22Rv1 (cell line): Measurements from ENCODE around the gene SPATA16.
"Not testable (repeated sequence)": the region's sequence is repeated elsewhere in the genome, so short reads cannot be mapped to it uniquely, and the experiment has no call there.

ENCODE experiments used
- H3K27ac ChIP-seq: fragments of 450-650 bp; 2 replicates; pipeline ENCODE4 v1.5.1; 2017
- ZFX ChIP-seq: fragments of 450-650 bp; IDR thresholded peaks from 2 replicates; pipeline ENCODE4 v1.6.1; 2017; ENCODE audit warnings: antibody characterized with exemption, borderline replicate concordance
- TF ChIP-seq, protein P1 (sequence below): fragments of 450-650 bp; IDR thresholded peaks from 2 replicates; pipeline ENCODE4 v1.5.1; 2017; ENCODE audit warnings: mild to moderate bottlenecking

The SPATA16 gene

DNA sequence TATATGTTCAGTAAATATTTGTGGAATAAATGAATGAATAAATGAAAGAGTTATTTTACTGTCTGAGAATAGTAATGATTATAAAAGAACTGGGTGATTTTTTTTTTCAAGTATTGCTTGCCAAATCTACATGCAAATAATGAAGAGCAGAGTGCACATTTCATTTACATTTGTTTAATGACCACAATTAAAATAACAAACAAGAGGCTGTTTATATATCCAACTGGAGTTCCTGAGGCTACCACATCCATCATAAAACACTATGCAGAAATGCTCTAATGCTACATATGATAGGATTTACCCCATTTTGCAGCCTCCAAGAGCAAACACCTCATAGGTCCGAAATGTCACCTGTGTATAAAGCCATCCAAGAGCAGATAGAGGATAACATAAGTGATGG lies 266.0 kb downstream of the SPATA16 start:
- no peak overlapping the region for H3K27ac ChIP-seq
- TF ChIP-seq, protein P1, sequence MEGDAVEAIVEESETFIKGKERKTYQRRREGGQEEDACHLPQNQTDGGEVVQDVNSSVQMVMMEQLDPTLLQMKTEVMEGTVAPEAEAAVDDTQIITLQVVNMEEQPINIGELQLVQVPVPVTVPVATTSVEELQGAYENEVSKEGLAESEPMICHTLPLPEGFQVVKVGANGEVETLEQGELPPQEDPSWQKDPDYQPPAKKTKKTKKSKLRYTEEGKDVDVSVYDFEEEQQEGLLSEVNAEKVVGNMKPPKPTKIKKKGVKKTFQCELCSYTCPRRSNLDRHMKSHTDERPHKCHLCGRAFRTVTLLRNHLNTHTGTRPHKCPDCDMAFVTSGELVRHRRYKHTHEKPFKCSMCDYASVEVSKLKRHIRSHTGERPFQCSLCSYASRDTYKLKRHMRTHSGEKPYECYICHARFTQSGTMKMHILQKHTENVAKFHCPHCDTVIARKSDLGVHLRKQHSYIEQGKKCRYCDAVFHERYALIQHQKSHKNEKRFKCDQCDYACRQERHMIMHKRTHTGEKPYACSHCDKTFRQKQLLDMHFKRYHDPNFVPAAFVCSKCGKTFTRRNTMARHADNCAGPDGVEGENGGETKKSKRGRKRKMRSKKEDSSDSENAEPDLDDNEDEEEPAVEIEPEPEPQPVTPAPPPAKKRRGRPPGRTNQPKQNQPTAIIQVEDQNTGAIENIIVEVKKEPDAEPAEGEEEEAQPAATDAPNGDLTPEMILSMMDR, result no peak
- TF ChIP-seq ZFX, result no peak

DNA sequence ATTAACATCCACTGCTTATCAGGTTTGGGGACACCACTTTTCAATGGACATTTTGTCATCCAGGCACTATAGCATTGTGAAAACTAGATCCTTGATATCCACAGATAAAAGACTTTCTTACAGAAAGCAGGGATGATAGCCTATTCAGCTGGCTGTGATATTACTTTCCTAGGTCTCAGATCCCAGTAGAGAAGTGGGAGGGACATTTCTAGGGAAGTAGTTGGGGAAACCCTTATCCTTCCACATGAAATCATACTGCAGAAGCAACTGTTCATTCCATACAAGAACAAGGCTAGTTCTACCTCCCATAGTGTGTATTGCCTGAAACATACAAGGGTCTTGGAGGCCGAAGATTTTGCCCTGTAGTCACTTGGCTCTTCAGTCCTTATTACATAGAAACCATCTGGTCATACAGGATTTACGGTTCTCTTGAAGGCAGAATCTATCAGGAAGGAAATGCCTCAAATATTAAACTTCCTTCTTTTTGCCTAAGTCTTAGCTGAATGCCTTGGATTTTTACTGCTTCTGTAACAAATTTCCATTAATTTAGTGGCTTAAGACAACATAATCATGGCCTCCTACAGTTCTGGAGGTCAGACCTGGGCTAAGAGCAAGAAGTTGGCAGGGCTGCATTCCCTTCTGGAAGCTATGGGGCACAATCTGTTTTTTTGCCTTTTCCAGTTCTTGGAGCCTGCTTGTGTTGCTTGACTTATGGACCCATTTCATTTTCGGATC lies 271.1 kb downstream of the SPATA16 start:
- H3K27ac ChIP-seq, result no peak overlapping the region
- TF ChIP-seq ZFX, result no peak
- TF ChIP-seq, protein P1, result no peak

DNA sequence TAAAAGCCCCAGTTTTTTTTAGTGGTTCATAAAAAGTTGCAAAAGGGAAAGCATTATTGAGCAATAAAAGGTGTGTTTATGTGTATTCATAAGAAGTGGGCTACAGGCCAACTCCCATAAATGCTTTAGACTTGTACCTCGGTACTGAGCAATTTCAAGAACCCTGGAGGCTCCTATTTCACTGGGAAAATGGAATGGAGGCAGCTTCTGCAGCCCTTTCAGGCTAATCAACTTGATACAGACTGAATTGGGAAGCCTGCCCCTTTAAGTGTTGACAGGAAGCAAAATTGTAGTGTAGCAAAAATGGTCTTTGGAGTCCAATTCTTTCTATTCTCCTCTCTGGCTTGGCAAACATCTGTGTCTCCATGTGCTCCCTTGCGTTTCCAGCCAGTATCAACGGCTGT lies 271.7 kb downstream of the SPATA16 start:
- no peak for TF ChIP-seq ZFX
- TF ChIP-seq, protein P1, result no peak
- H3K27ac ChIP-seq, result no peak overlapping the region

DNA sequence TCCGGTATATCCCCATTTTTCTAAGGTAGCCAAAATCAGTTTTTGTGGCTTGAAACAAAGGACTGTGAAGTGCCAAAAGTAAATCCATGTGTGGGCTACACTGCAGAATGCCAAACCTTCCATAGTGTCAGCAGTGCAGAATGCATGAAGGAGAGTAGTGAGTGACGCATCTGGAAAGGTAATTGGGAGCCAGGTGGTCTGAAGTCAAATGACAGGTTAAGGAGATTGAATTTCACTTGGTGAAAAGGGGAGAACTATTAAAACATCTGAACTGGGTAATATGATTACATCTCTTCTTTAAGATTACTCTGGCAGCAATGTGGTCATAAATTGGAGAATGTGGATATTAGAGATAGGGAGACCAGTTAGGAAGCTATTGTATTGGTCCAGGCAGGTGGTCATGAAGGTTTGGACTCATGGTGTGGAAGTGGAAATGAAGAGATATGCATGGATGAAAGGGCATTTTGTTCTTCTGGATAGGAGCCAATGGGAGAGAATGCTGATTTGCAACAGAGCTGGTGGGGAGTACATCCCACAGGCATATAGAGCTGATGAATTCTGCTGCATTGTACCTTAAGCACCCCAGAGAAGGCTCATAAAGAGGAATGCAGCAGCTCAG lies 272.3 kb downstream of the SPATA16 start:
- TF ChIP-seq ZFX, result no peak
- TF ChIP-seq, protein P1, result no peak
- H3K27ac ChIP-seq, result no peak overlapping the region

DNA sequence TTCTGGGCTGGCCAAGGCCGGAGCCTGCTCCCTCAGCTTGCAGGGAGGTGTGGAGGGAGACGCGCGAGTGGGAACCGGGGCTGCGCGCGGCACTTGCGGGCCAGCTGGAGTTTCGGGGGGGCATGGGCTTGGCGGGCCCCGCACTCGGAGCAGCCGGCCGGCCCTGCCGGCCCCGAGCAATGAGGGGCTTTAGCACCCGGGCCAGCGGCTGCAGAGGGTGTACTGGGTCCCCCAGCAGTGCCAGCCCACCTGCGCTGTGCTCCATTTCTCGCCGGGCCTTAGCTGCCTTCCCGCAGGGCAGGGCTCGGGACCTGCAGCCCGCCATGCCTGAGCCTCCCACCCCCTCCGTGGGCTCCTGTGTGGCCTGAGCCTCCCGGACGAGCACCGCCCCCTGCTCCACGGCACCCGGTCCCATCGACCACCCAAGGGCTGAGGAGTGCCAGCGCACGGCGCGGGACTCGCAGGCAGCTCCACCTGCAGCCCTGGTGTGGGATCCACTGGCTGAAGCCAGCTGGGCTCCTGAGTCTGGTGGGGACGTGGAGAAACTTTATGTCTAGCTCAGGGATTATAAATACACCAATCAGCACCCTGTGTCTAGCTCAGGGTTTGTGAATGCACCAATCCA lies 274.2 kb downstream of the SPATA16 start:
- H3K27ac ChIP-seq, result not testable (repeated sequence)

DNA sequence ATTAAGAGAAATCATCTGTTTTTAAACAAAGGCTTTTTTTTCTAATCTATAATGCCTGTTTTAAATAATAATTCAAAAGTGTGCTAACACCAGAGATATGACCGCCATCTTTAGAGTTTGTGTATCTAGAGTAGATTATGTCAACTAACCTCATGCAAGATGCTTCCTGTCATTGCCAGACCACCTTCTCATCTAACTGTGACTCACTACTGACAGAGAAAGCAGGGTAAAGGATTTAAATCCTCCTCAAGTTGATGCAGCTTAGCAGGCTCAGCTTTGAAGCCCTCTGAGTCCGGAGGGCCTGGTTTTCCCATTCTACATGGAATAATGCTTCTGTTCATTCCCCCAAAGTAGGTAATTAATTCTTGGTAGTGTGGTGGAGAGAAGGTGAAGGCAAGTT lies 282.0 kb downstream of the SPATA16 start:
- H3K27ac ChIP-seq, result no peak overlapping the region
- TF ChIP-seq ZFX, result no peak
- TF ChIP-seq, protein P1, result no peak

DNA sequence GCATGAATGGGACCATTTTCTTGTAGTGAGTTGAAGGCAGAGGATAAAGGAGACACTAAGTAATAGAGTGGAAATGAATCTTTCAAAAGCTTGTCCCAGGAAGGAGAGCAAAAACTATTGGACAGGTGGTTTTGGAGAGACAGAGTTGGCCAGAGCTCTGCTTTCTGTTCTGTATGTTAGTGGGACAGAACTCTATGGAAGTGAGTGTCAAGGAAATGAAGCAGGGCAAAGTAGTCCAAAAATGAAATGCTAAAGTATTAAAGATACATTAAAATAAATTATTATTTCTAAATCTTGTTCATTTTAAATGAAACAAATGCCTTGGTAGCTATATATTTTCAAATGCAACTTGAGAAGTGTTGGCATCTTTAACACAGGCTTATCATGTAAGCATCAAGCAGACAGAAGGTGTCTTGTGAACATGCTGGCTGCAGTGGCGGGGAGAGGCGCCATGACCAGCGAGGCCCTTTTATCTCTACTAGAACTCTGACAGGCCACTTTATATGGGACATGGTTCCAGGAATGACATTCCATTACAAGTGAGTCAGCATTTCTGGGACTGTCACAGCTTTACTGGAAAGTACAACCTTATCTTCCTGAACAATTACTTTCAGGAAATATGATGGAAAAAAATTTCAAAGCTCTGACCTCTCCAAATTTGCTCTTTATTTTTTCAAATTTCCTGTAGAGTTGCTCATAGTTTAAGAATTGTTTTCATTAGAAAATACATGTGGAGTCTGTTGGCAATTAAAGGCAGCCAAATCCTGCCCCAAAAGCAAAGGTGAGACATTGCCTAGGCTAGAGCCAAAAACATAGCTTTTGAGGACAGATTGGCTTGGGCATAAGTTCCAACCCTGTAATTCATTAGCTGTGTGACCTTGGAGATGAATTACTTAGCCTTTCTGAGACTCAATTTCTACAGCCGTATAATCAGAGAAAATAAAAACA lies 284.0 kb downstream of the SPATA16 start:
- H3K27ac ChIP-seq, result no peak overlapping the region
- TF ChIP-seq, protein P1, result no peak
- TF ChIP-seq ZFX, result no peak
